GM04503 (cell line): Measurements from ENCODE around the gene PRRT1B.
A peak's percentile ranks its signal among the peaks of the same experiment; 100 is the strongest.
"Not testable (repeated sequence)": the region's sequence is repeated elsewhere in the genome, so short reads cannot be mapped to it uniquely, and the experiment has no call there.

ENCODE experiments used
- DNase-seq: peaks from one replicate; pipeline ENCODE4 v3.0.0-alpha.2; 2012; ENCODE audit warnings: low read depth

PRRT1B gene

DNA sequence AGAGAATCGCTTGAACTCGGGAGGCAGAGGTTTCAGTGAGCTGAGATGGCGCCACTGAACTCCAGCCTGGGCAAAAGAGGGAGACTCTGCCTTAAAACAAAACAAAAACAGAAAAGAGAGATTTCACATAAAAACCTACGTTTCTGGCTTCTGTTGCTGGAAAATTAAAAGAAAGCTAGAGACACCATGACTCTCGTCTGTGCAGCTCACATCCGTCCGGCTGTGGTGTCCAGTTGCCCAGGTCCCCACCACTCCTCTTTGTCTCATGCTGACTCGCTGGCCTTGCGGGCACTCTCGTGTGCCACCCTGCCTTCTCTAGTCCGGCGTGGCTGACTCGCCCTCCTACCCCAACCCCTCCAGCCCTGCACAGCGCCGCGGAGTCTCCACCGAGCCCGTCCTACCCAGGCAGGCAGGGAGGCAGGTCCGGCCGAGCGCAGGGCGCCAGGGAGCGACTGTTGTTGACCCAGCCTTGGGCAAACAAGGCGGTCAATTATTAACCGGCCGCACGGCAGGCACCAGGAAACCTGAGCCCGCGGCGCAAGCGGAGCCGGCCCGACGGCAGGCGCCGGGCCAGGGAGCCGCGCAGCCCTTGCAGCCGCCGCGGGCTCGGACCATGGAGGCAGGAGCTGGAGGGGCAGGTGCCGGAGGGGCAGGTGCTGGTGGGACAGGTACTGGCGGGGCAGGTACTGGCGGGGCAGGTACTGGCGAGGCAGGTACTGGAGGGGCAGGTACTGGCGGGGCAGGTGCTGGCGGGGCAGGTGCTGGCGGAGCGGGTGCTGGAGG, at the start of gene PRRT1B:
PRRT1B (plus strand) TSS at position 521 of the 783 bp plus-strand sequence; CDS start at position 614, 93 bp downstream.
- no peak for DNase-seq

DNA sequence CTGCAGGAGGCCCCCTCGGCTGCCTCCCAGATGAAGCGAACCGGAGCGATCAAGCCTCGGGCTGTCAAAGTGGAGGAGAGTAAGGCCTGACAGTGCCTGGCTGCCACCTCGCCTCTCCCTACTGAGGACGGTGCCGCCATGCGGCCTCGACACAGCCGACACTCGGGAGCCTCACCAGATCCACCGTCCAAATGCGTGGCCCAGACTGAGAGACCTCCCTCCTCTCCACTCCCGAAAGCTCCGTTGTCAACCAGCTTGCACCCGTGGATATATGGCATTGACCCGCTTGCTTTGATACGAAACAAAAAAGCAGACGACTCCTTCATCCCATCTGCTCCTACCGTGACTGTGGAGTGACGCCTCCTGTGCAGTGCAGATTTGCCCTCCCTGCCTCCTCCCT, 49.5 kb upstream of the PRRT1B start:
- no peak for DNase-seq

DNA sequence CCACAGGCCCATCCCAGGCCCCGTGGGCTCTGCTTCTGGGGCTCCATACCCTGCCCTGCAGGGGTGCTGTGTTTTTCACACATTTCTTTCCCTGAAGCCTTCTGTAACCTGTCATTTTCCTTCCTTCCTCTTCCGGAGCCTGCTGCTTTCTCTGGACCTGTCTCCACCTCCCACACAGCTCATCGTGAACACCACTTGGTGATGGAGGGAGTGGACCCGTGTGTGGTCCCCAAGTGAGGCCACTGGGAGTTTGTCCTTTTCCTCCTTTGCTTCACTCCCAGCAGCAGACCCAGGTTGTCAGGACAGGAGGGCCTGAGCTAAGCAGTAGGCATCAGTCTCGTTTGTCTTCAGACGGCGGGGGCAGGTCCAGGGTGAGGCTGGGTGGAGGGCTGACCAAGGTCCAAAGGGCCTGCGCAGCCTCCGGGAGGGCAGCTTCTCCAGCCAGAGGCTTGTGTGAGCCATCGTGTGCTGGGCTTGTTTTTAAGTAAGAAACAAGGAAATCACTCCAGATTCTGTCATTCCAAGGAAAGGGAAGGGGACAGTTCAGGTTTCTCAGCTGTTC, 48.4 kb upstream of the PRRT1B start:
- no peak for DNase-seq

DNA sequence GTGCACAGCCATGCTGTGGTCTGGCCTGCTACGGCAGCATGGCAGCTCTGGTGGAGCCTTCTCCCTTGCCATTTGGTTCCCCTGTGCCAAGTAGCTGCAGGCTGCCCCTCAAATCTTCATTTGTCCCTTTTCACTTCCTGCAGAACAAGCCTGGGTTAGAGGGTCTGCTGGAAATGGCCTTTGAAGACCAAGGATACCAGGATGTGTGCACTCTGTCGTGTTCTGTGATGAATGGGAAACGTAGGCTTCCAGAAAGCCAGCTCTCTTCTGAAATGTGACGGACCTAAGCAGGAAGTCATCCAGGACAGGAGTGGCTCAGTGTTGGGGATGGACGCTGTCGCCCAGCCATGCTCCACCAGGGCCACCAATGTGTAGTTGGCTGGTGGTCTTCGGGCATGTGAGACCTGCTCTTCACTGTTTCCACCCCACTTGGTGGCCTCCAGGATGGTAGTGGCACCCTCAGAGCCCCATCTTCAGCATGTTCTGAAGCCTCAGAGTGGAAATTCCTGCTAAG, 46.0 kb upstream of the PRRT1B start:
- no peak for DNase-seq

DNA sequence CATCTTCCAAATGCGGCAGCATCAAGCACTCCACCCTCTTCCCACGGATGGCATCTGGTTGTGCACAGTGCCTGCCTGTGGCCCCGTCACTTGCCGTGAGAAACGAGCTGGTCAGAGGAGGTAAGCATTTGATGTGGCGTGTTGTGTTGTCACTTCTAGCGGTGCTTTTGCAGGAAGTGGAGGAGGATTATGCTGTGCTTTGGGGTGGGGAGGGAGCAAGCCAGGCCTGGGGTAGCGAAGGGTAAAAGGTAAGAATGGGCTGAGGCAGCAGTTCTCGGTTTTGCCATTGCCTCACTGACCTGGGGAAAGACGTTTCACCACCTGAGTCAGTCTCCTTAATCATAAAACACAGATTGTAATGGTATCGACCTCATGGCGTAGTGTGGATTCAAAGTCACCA, 44.9 kb upstream of the PRRT1B start:
- no peak for DNase-seq

DNA sequence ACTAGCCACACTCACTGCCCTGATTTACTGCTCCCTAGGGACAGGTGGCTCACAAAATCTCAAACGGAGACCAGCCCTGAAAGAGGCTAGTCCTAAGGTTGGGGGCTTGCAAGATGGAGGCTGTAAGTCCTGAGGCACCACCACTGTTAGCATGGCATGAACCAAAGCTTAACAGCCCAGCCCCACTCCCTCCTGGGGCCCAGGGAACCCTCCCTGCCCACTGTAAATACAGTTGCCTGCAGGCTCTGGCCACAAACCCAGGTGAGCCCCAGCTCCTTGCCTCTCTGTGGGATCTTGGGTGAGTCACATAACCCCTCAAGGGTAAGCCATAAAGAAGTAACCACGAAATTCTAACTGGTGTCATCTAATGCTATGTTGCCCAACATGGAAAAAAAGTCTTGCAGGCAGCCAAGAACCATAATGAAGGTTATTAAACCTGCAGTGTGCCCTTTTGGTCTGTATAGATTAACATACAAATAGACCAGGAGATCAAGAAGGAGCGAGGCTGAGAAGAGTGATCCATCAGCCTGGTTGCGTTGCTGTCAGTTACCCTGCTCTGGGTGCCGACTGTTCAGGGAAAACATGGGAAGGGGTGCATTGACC, 44.3 kb upstream of the PRRT1B start:
- DNase-seq: peak; percentile 42

DNA sequence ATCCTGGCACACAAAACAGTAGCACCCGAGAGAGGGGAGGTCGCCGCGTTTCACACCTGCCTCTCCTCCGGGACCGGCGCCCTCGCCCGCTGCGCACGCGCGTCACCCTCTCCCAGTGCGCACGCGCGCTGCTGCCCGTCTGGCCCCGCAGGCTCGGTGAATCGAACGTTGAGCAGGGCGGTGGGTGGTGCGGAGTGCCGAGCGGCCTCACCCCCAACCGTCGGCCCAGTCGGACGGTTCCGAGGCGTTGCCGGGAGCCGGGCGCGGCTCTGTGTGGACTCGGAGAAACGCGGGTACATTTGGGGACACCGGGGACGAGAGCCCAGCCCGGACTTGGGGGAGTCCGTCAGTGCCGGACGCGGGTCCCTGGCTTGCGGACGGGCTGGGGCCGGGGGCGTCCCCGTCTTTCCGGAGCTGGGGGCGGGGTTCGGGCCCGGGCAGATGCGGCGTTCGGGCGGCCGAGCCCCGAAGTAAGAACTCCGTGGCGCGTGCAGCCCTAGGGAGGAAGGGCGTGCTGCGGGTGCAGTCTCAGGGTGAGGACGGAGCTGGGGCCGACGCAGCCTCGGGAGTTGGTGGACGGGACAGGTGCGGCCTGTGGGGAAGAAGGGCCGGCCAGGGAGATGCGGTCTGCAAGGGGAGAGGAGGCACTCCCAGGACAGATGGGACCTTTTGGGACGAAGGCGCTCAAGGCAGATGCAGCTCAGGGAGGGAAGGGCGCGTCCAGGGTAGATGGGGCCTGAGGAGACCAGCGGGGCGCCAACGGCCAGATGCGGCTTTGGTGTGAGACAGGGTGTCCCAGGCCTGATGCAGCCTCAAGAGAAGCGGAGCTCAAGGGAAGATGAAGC, 42.3 kb upstream of the PRRT1B start, which contains the start of gene POMT1:
POMT1 (plus strand) TSS at position 138 of the 845 bp plus-strand sequence. CDS start 1,301 bp downstream, outside the sequence.
- DNase-seq: no peak

DNA sequence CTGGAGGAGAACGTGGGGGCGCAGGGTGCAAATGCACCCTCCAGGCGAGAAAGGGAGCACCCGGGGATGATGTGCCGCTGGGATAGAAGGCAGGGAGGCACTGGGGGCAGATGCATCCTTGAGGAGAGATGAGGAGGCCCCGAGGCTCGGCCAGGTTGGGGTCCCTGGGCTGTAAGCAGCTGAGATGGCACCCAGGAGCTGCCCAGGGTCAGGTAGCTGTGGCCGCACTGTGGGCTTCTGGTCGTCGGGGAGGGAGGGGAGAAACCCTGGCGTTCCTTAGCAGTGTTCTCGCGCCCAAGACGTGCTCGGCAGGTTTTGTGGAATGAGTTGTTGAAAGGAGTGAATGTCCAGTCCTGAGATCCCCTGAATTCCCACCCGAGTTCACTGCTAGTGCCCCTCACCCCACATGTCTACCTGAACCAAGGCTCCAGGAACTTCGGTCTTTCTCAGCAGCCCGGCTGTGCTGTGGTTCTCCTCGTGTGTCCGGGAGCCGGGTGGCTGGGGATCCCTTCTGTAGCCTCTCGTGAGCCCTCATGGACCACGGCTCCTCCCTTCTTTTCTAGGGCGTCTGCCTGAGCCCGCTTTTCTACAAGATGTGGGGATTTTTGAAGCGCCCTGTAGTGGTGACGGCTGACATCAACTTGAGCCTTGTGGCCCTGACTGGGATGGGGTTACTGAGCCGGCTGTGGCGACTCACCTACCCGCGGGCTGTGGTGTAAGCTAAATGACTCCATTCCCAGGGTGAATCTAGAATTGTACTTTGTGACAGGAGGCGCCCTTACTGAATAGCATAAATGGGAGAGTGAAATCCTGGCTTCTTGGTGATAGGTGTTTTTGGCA, 41.5 kb upstream of the PRRT1B start:
- DNase-seq: no peak

DNA sequence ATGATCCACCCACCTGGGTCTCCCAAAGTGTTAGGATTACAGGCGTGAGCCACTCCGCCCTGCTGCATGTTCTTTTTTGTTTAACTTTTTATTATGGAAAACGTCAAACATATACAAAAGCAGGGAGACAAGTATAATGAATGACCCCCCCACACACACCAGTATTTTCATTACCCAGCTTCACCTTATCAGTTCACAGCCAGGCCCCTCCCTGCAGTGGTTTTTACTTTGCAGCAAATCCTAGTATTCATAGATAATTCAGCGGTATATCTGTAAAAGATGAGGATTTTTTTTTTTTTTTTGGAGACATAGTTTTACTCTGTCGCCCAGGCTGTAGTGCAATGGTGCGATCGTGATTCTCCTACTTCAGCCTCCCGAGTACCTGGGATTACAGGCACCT, 40.3 kb upstream of the PRRT1B start:
- no peak for DNase-seq

DNA sequence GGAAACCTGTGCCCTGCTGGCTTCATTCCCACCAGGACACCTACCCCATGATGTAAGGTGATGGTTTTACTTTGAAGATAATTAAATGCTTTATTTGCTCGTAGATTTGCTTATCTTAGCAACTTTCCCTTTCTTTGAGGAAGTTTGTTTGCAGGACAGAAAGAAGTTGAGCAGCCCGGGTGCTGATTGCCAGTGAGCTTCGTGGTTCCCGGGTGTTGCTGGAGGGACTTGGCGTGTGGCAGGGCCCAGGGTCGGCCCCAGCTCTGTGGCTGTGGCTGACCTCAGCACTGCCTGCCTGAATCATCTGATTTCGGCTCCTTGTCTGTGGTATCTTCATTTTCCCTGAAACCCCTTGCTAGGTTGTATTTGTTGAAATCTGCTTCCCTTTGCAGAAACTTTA, 33.9 kb upstream of the PRRT1B start:
- no peak for DNase-seq

DNA sequence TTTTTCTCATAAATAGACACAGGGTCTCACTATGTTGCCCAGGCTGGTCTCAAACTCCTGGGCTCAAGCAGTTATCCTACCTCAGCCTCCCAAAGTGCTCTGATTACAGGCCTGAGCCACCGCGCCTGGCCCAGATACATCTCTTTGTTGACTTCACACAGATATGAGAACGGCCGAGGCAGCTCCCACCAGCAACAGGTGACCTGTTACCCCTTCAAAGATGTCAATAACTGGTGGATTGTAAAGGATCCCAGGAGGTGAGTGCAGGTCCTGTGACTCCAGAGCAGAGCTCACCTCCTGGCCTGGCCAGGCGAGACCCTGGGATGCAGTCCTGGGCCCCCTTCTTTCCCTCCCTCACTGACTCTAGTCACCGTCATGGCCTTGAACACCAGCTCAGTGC, 33.4 kb upstream of the PRRT1B start:
- no peak for DNase-seq

DNA sequence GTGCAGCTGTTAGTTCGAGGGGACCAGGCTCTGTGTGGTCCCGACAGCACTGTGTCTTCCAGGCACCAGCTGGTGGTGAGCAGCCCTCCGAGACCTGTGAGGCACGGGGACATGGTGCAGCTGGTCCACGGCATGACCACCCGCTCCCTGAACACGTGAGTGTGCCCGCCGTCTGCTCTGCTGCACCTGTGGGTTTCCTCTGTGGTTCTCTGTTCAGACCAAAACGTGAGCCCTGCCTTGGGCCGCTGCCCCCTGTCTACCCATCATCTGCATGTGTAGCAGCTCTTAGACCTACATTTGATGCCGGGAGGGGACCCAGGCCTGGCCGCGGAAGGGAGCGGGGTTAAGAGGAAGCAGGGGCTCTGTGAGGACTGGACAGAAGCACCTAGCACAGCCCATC, 32.1 kb upstream of the PRRT1B start:
- DNase-seq: no peak

DNA sequence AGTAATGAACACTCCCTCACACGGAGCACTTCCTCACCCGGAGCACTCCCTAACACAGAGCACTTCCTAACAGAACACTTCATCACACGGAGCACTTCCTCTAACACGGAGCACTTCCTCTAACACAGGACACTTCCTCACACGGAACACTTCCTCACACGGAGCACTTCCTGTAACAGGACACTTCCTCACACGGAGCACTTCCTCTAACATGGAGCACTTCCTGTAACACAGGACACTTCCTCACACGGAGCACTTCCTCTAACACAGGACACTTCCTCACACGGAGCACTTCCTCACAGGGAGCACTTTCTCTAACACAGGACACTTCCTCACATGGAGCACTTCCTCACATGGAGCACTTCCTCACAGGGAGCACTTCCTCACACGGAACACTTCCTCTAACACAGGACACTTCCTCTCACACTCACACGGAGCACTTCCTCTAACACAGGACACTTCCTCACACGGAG, 29.7 kb upstream of the PRRT1B start:
- not testable (repeated sequence) for DNase-seq

DNA sequence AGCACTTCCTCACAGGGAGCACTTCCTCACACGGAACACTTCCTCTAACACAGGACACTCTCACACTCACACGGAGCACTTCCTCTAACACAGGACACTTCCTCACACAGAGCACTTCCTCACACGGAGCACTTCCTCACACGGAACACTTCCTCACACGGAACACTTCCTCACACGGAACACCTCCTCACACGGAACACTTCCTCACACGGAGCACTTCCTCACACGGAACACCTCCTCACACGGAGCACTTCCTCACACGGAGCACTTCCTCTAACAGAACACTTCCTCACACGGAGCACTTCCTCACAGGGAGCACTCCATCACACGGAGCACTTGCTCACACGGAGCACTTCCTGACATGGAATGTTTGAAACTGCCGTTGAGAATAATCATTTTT, 29.2 kb upstream of the PRRT1B start:
- no peak for DNase-seq

DNA sequence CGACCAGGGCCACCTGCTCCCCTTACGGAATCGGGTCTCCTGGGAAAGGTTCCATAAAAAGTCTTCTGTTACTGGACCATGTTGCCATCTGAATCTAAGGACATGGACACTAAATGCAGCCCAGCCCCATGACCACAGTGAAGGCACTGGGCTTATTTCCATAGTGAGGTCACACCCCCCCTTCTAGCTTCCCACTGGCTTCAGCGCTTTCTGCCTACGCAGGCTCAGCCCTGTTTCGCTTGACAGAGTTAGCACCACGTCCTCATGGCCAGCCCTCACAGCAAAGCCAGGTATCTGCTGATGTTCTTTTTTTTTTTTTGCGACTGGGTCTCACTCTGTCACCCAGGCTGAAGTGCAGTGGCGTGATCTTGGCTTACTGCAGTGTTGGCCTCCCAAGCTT, 28.4 kb upstream of the PRRT1B start:
- DNase-seq: no peak

DNA sequence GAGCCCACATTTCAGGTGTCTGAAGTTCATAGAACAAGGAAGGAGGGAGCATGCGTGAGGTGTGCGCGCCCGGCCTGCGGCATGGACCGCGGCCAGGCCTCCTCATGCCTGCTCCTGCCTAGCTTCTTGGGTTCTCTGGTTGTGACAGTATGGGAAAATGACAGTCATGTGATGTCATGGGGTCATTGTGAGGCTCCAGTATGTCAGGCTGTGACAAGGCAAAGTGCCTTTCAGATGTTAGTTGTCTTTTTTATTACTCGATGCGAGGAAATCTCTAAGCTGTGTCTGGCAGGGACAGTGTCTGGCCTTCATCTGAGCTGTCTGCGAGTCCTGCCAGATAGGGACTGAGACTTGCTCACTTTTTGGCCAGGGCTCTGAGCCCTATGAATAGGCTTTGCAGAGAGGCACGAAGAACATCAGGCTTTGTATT, 27.5 kb upstream of the PRRT1B start:
- no peak for DNase-seq

DNA sequence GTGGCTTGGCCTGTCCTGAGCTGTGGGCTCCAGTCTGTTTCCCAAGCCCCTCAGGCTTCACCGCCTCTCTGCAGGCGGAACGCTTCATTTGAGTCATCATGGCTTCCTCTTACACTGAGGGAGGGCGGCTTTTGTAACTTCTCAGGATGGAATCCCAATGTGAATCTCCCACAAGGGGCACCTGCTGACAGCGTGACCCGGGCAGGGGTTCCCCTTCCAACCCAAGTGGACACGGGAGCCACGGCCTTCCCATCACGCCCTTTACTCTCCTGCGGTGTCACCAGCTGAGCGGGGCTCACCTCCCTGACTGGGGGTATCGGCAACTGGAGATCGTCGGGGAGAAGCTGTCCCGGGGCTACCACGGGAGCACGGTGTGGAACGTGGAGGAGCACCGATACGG, 26.8 kb upstream of the PRRT1B start:
- no peak for DNase-seq

DNA sequence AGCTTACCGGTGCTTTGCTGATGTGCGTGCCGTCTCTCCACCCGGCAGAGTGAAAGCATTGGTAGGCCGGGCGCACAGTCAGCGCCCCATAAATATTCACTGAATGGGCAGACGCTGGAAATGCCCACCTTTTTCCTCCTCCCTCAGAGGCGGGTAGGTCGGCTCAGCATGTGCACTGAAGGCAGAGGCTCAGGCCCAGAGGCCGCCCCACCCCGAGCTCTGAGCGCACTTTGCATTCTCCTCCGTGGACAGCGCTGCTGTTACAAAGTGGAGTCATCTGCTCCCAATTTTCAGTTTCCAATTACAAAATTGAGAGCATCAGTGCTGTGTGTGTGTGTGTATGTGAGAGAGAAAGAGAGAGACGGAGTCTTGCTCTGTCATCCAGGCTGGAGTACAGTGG, 24.8 kb upstream of the PRRT1B start:
- DNase-seq: no peak

DNA sequence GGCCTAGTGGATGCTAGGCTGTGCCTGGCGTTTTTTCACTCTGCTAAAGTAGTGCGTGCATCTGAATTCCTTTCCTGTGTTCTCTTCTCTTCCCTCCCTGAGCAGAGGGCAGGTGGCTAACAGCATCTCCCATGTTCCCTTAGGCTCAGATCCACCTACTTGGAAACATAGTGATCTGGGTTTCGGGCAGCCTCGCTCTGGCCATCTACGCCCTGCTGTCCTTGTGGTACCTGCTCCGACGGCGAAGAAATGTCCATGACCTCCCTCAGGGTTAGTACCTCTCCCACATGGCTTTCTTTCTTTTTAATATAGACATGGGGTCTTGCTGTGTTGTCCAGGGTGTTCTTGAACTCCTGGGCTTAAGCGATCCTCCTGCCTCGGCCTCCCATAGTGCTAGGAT, 24.1 kb upstream of the PRRT1B start:
- DNase-seq: no peak

DNA sequence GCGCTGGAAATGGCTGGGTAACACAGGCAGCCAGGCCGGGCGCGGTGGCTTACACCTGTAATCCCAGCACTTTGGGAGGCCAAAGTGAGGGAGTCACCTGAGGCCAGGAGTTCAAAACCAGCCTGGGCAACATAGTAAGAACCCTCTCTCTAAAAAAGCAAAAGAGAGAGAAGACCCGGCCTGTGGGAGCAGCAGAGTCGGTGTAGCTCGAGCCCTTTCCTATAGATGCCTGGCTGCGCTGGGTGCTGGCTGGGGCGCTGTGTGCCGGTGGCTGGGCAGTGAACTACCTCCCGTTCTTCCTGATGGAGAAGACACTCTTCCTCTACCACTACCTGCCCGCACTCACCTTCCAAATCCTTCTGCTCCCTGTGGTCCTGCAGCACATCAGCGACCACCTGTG, 23.5 kb upstream of the PRRT1B start:
- no peak for DNase-seq
